DMS79 (cell line): ENCODE data around the gene NF1.
"Not testable (repeated sequence)": the region's sequence is repeated elsewhere in the genome, so short reads cannot be mapped to it uniquely, and the experiment has no call there.

Experiments used
- DNase-seq: peaks from one replicate; lab custom pipeline; 2025; lab: John Stamatoyannopoulos, UW

Gene NF1

DNA sequence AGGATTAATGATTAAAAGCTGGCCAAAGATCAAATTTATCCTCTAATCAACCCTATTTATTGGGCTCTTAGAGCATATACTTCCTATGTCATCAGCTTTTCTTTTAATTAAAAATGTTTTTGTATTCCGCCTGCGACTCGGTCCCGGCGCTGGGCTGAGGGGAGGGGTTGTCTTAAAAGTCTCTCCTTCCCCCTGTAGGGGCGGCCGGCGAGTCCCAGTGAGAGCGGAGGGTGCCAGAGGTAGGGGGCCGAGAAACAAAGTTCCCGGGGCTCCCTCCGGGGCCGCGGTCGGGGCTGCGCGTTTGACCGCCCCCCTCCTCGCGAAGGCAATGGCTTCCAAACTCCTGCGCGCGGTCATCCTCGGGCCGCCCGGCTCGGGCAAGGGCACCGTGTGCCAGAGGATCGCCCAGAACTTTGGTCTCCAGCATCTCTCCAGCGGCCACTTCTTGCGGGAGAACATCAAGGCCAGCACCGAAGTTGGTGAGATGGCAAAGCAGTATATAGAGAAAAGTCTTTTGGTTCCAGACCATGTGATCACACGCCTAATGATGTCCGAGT lies 250.5 kb downstream of the NF1 start:
- not testable (repeated sequence) for DNase-seq

DNA sequence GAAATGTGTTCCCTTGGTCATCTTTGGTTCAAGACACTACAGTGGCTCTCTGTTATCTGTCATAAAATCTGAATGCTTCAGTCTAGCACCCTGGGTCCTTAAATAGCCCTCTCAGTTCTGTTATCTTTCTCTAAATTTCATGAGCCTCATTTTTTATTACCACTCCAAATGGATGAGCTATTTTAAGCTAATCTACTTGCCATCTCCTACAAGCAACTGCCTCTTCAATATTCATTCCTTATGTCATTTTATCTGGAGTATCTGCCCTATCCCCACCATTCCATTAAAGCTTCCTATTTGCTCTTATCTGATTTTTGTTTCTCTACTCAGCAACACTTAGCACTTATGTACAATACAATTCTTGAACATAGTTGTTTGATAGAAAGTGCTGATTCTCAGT lies 254.7 kb downstream of the NF1 start:
- DNase-seq = no peak

DNA sequence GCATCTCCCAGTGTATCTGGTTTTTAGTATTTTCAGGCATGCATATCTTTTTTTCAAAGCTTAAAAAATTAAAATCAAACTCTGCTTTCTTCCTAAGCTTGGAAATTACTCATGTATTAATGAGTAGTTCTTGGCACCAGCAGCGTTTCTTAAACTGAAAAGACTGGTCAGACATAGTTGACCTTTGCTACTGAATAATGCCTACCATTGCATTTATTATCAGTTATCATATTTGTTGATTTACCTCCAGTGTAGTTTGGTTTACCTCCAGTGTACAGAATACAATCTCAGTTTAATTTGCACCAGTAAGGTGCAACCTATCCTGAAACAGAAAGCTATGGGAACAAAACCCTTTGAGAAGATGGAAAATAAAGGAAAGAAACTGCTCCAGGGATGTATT lies 261.2 kb downstream of the NF1 start:
- no peak for DNase-seq

DNA sequence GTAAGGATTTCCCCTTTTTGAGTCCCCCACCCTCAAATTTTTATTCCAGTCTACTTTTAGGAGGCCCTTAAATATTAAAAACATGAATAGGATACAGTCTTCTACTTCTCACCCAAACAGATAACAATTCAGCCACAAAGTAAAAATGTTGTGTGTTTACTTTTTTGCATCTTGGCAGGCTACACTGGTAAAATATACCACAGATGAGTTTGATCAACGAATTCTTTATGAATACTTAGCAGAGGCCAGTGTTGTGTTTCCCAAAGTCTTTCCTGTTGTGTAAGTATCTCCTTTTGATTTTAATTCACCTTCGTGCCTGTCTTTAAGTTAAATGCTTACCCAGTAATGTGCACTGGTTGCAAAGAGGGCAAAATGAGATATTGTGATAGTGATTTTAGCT lies 262.3 kb downstream of the NF1 start:
- no peak for DNase-seq

GRCh38 chr17:31357839-31358394 lies 263.1 kb downstream of the NF1 start:
- no peak for DNase-seq

- no peak for DNase-seq
Observed at GRCh38 chr17:31364012-31364411, 269.2 kb downstream of the NF1 start.

DNA sequence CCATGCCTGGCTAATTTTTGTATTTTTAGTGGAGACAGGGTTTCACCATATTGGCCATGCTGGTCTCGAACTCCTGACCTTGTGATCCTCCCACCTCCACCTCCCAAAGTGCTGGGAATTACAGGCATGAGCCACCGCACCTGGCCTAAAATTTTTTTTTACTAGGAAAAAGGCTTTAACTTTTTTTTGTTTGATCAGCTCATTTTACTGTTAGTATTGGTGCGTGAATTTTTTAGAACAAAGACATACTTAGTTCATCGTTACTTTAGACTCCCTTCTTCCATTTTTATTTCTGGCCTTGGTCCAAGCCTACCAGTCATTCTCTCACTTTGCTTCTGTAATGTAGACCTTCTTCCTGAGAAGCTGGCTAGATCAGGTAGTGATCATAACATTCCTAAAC lies 271.3 kb downstream of the NF1 start:
- DNase-seq = no peak

DNA sequence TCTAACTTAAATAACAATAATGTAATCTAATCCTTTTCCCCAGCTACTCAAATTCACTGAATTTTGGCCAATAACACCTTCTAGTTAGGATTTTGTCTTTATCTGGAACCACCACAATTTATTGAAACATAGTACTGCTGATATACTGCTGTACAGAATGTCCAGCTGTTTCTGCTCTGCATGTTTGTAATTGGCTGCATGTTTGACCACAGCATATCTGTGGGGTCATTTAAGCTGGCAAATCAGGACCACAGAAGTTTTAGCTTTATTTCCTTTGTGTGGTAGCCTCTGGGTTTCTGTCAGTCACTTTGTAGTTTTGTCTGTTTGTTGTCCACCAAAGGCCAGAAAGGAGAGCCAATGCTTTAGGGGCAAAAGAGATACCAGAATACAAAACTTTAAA lies 274.5 kb downstream of the NF1 start:
- no peak for DNase-seq

GRCh38 chr17:31371511-31372097 lies 276.8 kb downstream of the NF1 start:
- DNase-seq = no peak

GRCh38 chr17:31373150-31374093 lies 278.6 kb downstream of the NF1 start:
- DNase-seq = no peak

DNA sequence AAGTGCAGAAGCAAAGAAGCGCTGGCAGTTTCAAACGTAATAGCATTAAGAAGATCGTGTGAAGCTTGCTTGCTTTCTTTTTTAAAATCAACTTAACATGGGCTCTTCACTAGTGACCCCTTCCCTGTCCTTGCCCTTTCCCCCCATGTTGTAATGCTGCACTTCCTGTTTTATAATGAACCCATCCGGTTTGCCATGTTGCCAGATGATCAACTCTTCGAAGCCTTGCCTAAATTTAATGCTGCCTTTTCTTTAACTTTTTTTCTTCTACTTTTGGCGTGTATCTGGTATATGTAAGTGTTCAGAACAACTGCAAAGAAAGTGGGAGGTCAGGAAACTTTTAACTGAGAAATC lies 279.3 kb downstream of the NF1 start:
- no peak for DNase-seq

DNA sequence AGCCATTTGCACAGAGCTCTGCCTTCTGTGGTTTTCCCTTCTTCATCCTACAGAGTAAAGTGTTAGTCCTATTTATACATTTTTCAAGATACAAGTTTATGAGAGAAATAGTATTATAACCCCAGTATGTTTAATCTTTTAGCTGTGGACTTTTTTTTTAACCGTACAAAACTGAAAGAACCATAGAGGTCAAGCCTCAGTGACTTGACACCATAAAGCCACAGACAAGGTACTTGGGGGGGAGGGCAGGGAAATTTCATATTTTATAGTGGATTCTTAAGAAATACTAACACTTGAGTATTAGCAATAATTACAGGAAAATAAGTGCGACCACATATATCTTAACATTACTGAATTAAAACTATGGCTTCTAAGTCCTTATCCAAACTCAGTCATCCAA lies 279.7 kb downstream of the NF1 start:
- no peak for DNase-seq

- DNase-seq = no peak
Observed at GRCh38 chr17:31378638-31379037, 283.9 kb downstream of the NF1 start.

DNA sequence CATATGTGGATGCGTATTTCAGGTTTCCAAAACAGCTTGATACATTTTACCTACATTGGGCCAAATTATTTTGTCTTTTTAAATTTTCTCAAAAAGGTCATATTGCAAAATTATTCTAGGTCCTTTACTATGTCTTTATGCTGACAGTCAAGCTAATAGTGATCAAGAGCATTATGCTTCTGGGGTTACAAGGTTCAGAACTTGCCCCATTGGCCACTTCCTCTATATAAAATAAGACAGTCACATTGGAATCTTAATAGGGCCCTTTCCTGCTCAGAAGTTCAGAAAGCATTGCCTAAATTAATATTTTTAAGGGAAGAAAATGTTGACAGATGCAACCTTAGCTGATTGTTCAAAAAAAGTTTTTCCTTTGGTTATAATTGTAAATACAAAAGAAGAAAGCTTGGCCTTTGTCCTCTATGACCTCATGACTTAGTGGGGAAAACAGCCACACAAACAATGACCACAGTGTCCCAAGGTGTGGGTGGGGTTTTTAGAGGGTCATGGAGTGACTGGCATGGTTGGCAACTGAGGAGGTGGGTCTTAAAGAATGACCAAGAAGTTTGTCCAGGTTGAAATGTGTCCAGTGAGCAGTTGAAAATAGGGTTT lies 284.9 kb downstream of the NF1 start:
- no peak for DNase-seq

DNA sequence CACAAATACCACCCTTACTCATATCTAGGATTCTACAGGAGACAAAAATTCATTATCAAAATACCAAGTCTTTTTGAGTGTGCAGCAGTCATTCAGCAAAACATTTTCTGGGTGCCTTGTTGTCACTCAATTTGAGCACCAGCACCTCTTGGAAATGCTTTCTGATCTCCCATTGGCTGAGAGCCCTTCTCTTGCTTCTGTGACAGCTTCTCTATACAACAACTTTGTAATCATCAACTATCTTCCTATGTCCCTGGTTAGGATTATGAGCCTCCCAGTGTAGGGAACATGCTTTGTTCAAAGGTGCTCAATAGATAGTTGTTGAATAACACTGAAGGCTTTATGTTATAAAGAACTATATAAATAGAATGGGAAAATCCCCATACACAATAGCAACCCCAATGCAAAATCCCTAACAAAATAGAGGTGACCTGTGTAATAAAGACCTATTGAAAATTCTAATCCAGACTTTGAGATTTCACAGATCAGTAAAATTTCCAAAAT lies 286.4 kb downstream of the NF1 start:
- no peak for DNase-seq

DNA sequence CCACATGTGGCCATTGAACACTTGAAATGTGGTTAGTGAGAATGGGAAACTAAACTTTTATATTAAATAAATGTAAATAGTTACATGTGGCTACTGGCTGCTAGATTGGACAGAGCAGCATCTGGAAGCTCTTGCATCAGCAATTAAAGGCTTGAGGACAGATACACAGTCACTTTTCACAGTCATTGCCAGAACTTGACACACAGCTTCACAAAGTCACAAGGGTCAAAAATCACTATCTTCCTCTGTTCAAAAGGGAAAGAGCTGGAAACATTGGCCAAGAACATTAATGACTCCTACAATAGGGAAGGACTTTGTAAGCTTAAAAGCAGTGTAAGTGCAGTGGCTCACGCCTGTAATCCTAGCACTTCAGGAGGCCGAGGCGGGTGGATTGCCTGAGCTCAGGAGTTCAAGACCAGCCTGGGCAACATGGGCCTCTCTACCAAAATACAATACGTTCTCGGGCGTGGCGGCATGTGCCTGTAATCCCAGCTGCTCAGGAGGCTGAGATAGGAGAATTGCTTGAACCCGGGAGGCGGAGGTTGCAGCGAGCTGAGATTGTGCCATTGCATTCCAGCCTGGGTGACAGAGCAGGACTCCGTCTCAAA lies 288.0 kb downstream of the NF1 start:
- DNase-seq = not testable (repeated sequence)

DNA sequence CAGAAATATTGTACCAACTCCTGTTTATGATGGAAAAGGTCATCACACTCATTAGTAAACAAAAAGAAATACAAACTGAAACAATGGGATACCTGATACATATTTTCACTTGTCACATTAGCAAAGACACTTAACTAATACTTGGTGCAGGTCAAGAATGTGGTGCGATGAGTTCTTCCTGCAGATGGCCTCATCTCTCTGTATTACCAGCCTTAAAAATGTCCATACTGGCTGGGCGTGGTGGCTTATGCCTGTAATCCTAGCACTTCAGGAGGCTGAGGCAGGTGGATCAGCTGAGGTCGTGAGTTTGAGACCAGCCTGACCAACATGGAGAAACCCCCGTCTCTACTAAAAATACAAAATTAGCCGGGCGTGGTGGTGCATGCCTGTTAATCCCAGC lies 288.7 kb downstream of the NF1 start:
- not testable (repeated sequence) for DNase-seq

GRCh38 chr17:31385428-31386285 lies 290.9 kb downstream of the NF1 start:
- no peak for DNase-seq

- DNase-seq = no peak
Observed at GRCh38 chr17:31386542-31387075, 291.8 kb downstream of the NF1 start.

GRCh38 chr17:31387438-31387837 lies 292.7 kb downstream of the NF1 start:
- no peak for DNase-seq

- DNase-seq = no peak
Observed at GRCh38 chr17:31388351-31388750, 293.6 kb downstream of the NF1 start.
